Loucy (cell line): ENCODE results near the gene FADD.

ENCODE experiments used
- H2AFZ ChIP-seq: fragments of 200-600 bp; sonication (generic); 2 replicates; pipeline ENCODE4 v1.6.0; 2016; ENCODE audit warnings: antibody characterized with exemption, mild to moderate bottlenecking, low read length, moderate library complexity
- H3F3A ChIP-seq: fragments of 200-600 bp; 2 replicates; pipeline ENCODE4 v1.6.0; 2016; ENCODE audit warnings: antibody characterized with exemption, low read depth, mild to moderate bottlenecking
- H3K27me3 ChIP-seq: fragments of 200-600 bp; sonication (generic); 2 replicates; pipeline ENCODE4 v1.6.1; 2014; ENCODE audit warnings: low read length, mild to moderate bottlenecking; ENCODE audit not compliant: insufficient read depth, poor library complexity, severe bottlenecking
- H3K36me3 ChIP-seq: fragments of 200-600 bp; sonication (generic); 2 replicates; pipeline ENCODE4 v1.6.1; 2016; ENCODE audit warnings: low read length; ENCODE audit not compliant: insufficient read depth
- H3K4me1 ChIP-seq: fragments of 200-600 bp; sonication (generic); 2 replicates; pipeline ENCODE4 v1.5.1; 2014; ENCODE audit warnings: low read length, mild to moderate bottlenecking; ENCODE audit not compliant: insufficient read depth, poor library complexity, severe bottlenecking
- H3K4me2 ChIP-seq: fragments of 200-600 bp; sonication (generic); 2 replicates; pipeline ENCODE4 v1.6.0; 2014; ENCODE audit warnings: antibody characterized with exemption, low read length, low read depth, mild to moderate bottlenecking; ENCODE audit not compliant: poor library complexity, severe bottlenecking
- H3K4me3 ChIP-seq: fragments of 200-600 bp; sonication (generic); 2 replicates; pipeline ENCODE4 v1.5.1; 2014; ENCODE audit warnings: low read length, mild to moderate bottlenecking, mixed read lengths; ENCODE audit not compliant: poor library complexity, severe bottlenecking
- H3K79me2 ChIP-seq: fragments of 200-600 bp; sonication (generic); 2 replicates; pipeline ENCODE4 v1.6.1; 2014; ENCODE audit warnings: low read length; ENCODE audit not compliant: insufficient read depth
- H3K9ac ChIP-seq: fragments of 200-600 bp; sonication (generic); 2 replicates; pipeline ENCODE4 v1.6.0; 2014; ENCODE audit warnings: mild to moderate bottlenecking, low read depth, low read length, moderate library complexity; ENCODE audit not compliant: poor library complexity, severe bottlenecking
- H3K9me2 ChIP-seq: fragments of 200-600 bp; sonication (generic); replicated peaks from 2 replicates; pipeline ENCODE4 v1.6.1; 2016; ENCODE audit warnings: low read depth, low read length, mixed read lengths
- H3K9me3 ChIP-seq: fragments of 200-600 bp; sonication (generic); 2 replicates; pipeline ENCODE4 v1.6.1; 2014; ENCODE audit warnings: mild to moderate bottlenecking, antibody characterized with exemption, low read length, low read depth; ENCODE audit not compliant: insufficient read depth
- H4K20me1 ChIP-seq: fragments of 200-600 bp; sonication (generic); 2 replicates; pipeline ENCODE4 v1.6.0; 2014; ENCODE audit warnings: antibody characterized with exemption, low read length, mild to moderate bottlenecking; ENCODE audit not compliant: insufficient read depth, poor library complexity, severe bottlenecking
- EZH2phosphoT487 ChIP-seq: fragments of 200-600 bp; IDR thresholded peaks from 2 replicates; pipeline ENCODE4 v1.6.1; 2018; ENCODE audit warnings: antibody characterized with exemption, mild to moderate bottlenecking, moderate library complexity, borderline replicate concordance
- TF ChIP-seq, protein P1 (sequence below): fragments of 200-600 bp; sonication (generic); conservative IDR thresholded peaks from 2 replicates; pipeline ENCODE4 v1.5.1; 2014; ENCODE audit warnings: mild to moderate bottlenecking, antibody characterized with exemption, low read length

The FADD gene

GRCh38 chr11:70169632-70170031, 33.5 kb upstream of the FADD start:
- Histone ChIP-seq H2AFZ (no peak overlapping the region), H3K4me2 (no peak overlapping the region), H3K9ac (no peak overlapping the region), H3F3A (no peaks in the 10 kb centered on the region), H3K79me2 (no peaks in the 10 kb centered on the region), H3K27me3 (no peaks in the 10 kb centered on the region), H4K20me1 (no peaks in the 10 kb centered on the region), H3K36me3 (no peaks in the 10 kb centered on the region), H3K4me1 (no peaks in the 10 kb centered on the region), H3K9me2 (no peaks in the 10 kb centered on the region), H3K4me3 (no peak overlapping the region), H3K9me3 (no peaks in the 10 kb centered on the region)
- TF ChIP-seq, protein P1, sequence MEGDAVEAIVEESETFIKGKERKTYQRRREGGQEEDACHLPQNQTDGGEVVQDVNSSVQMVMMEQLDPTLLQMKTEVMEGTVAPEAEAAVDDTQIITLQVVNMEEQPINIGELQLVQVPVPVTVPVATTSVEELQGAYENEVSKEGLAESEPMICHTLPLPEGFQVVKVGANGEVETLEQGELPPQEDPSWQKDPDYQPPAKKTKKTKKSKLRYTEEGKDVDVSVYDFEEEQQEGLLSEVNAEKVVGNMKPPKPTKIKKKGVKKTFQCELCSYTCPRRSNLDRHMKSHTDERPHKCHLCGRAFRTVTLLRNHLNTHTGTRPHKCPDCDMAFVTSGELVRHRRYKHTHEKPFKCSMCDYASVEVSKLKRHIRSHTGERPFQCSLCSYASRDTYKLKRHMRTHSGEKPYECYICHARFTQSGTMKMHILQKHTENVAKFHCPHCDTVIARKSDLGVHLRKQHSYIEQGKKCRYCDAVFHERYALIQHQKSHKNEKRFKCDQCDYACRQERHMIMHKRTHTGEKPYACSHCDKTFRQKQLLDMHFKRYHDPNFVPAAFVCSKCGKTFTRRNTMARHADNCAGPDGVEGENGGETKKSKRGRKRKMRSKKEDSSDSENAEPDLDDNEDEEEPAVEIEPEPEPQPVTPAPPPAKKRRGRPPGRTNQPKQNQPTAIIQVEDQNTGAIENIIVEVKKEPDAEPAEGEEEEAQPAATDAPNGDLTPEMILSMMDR = no peak
- no peak for TF ChIP-seq EZH2phosphoT487

DNA sequence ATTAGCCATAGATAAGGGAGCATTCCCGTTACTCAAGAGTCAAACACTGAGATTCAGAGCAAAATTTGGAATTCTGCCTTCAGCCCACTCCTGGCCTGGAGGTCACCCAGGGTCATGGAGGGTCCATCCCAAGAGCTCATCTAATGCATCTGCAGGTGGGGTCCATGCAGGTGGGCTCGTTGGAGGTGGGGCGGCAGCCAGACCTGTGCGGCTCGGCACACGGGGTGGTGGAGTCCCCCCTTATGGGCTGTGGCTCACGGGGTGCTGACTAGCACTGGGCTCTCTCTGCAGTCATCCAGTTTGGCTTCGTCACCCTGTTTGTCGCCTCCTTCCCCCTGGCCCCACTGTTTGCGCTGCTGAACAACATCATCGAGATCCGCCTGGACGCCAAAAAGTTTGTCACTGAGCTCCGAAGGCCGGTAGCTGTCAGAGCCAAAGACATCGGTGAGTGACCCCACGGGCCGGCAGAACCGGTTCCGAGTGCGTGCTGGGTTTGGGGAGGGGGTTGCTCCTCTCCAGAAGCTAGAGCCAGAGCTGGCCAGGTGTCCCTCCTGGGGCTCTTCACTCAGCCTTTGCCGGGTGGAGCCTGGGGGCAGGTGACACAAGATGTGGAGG, 32.4 kb upstream of the FADD start:
- TF ChIP-seq, protein P1 = no peak
- TF ChIP-seq EZH2phosphoT487 = no peak
- Histone ChIP-seq H3K9ac (no peak overlapping the region), H3K4me3 (no peak overlapping the region), H3K4me2 (no peak overlapping the region), H3K9me2 (no peaks in the 10 kb centered on the region), H3K27me3 (no peaks in the 10 kb centered on the region), H3K9me3 (no peaks in the 10 kb centered on the region), H2AFZ (no peak overlapping the region), H3K79me2 (no peaks in the 10 kb centered on the region), H3K36me3 (no peaks in the 10 kb centered on the region), H4K20me1 (no peaks in the 10 kb centered on the region), H3K4me1 (no peaks in the 10 kb centered on the region), H3F3A (no peaks in the 10 kb centered on the region)

- Histone ChIP-seq H3K9me3 (no peaks in the 10 kb centered on the region), H3K36me3 (no peaks in the 10 kb centered on the region), H2AFZ (no peak overlapping the region), H3K4me1 (no peaks in the 10 kb centered on the region), H3K4me2 (no peak overlapping the region), H3K79me2 (no peaks in the 10 kb centered on the region), H3K9me2 (no peaks in the 10 kb centered on the region), H3K27me3 (no peaks in the 10 kb centered on the region), H4K20me1 (no peaks in the 10 kb centered on the region), H3K4me3 (no peak overlapping the region), H3K9ac (no peak overlapping the region), H3F3A (no peaks in the 10 kb centered on the region)
- TF ChIP-seq, protein P1 = no peak
Measured at GRCh38 chr11:70173018-70173417, 30.1 kb upstream of the FADD start.
